ENCODE results near the gene TMEM18.

Gene TMEM18

GRCh38 chr2:694174-694573, 17.0 kb upstream of the TMEM18 start (continued):
- TF ChIP-seq PRDM10 (tag by site-specific recombination; IDR thresholded peaks at IDR 0.05) (no peak), FEZF1 (tag by site-specific recombination; IDR thresholded peaks at IDR 0.05) (no peak), ZNF423 (tag by site-specific recombination; IDR thresholded peaks at IDR 0.05) (no peak), GLI2 (tag by site-specific recombination; IDR thresholded peaks at IDR 0.05; ENCODE audit: borderline replicate concordance, low read depth) (no peak), ZNF510 (tag by site-specific recombination; IDR thresholded peaks at IDR 0.05; ENCODE audit: insufficient replicate concordance) (no peak), HOXD13 (CRISPR knock-in tag; IDR thresholded peaks at IDR 0.05; ENCODE audit: borderline replicate concordance) (no peak), ZXDB (tag by site-specific recombination; IDR thresholded peaks at IDR 0.05) (no peak), MEIS1 (CRISPR knock-in tag; IDR thresholded peaks at IDR 0.05; ENCODE audit: borderline replicate concordance) (no peak), ZNF223 (tag by site-specific recombination; IDR thresholded peaks at IDR 0.05) (no peak), ZNF292 (tag by site-specific recombination; IDR thresholded peaks at IDR 0.05; ENCODE audit: borderline replicate concordance, low read depth) (no peak), ZFP37 (tag by site-specific recombination; IDR thresholded peaks at IDR 0.05) (no peak), ZNF521 (tag by site-specific recombination; IDR thresholded peaks at IDR 0.05) (no peak)
- TF ChIP-seq, protein P1, sequence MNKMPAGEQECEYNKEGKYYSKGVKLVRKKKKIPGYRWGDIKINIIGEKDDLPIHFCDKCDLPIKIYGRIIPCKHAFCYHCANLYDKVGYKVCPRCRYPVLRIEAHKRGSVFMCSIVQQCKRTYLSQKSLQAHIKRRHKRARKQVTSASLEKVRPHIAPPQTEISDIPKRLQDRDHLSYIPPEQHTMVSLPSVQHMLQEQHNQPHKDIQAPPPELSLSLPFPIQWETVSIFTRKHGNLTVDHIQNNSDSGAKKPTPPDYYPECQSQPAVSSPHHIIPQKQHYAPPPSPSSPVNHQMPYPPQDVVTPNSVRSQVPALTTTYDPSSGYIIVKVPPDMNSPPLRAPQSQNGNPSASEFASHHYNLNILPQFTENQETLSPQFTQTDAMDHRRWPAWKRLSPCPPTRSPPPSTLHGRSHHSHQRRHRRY (tag by site-specific recombination; IDR thresholded peaks at IDR 0.05) = no peak

DNA sequence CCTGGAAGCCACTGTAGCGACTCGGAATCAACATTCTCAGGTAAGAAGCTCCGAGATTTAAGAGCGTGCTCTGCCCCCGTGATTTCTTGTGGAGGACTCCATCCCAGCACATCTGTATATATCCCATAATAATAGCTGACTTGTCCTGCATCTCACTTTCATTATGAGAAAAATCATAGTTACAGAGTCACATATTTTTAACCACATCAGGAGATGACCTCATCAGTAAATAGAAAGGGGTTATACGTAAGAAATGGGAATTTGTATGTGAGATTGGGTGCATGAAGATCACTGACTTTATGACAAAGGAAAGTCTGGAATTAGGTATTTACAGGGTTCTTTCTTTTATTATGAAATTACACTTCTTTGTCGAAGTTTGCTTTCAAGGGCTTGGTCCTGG, 16.4 kb upstream of the TMEM18 start:
- CTCF ChIA-PET = no interaction called here
- POLR2A ChIA-PET = interaction anchor here (1.0 kb wide), 1 partner anchor 16 kb away, joined by 3 read pairs; the partner anchor contains the start of gene TMEM18

DNA sequence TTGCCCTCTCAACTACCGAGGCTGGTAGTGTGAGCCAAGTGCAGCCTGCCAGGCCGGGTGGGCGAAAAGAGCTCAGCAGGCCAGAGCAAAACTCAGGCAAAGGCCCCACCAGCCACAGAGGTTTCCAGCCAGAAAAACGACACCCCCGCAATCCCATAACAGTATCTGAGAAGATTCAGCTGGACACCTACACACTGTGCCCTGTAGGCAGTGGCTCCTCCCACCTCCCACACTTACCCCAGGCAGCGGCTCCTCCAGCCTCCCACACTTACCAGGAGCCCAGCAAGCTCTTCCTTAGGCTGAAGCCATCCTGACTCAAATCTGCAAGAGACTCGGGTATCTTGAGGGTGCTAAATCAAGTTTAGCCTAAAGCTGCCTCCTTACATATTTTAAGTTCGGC, 15.6 kb upstream of the TMEM18 start:
- CTCF ChIA-PET = no interaction called here
- TF ChIP-seq EGR2 (tag by site-specific recombination; IDR thresholded peaks at IDR 0.05; ENCODE audit: low read depth) (peak; percentile 96), PRDM4 (tag by site-specific recombination; IDR thresholded peaks at IDR 0.05) (no peak), ZFHX2 (tag by site-specific recombination; conservative IDR thresholded peaks at IDR 0.05) (peak; percentile 97)
- POLR2A ChIA-PET = interaction anchor here (1.0 kb wide), 1 partner anchor 15 kb away, joined by 3 read pairs; the partner anchor contains the start of gene TMEM18
- Histone ChIP-seq H3K27ac (ENCODE audit: extremely low read depth, low read depth, low read length) (no peak overlapping the region), H3K36me3 (ENCODE audit: control insufficient read depth in 2 of 2, insufficient read depth in 1 of 2, low read length in 2 of 2) (no peaks in the 10 kb centered on the region), H3K4me1 (ENCODE audit: control insufficient read depth, insufficient read depth, low read length) (no peaks in the 10 kb centered on the region), H3K4me3 (ENCODE audit: low read depth, low read length) (no peak overlapping the region), H3K9me3 (ENCODE audit: control insufficient read depth, insufficient read depth, low read depth, low read length) (no peaks in the 10 kb centered on the region)

More for the DNA sequence above, 16.4 kb upstream of the TMEM18 start:
- Histone ChIP-seq H3K36me3 (ENCODE audit: control insufficient read depth in 2 of 2, insufficient read depth in 1 of 2, low read length in 2 of 2) (no peaks in the 10 kb centered on the region), H3K9me3 (ENCODE audit: control insufficient read depth, insufficient read depth, low read depth, low read length) (no peaks in the 10 kb centered on the region), H3K4me3 (ENCODE audit: low read depth, low read length) (no peak overlapping the region), H3K4me1 (ENCODE audit: control insufficient read depth, insufficient read depth, low read length) (no peaks in the 10 kb centered on the region), H3K27ac (ENCODE audit: extremely low read depth, low read depth, low read length) (no peak overlapping the region)
- no peak for TF ChIP-seq ZNF37A (tag by site-specific recombination; IDR thresholded peaks at IDR 0.05)
- TF ChIP-seq, protein P2, sequence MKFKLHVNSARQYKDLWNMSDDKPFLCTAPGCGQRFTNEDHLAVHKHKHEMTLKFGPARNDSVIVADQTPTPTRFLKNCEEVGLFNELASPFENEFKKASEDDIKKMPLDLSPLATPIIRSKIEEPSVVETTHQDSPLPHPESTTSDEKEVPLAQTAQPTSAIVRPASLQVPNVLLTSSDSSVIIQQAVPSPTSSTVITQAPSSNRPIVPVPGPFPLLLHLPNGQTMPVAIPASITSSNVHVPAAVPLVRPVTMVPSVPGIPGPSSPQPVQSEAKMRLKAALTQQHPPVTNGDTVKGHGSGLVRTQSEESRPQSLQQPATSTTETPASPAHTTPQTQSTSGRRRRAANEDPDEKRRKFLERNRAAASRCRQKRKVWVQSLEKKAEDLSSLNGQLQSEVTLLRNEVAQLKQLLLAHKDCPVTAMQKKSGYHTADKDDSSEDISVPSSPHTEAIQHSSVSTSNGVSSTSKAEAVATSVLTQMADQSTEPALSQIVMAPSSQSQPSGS (tag by site-specific recombination; IDR thresholded peaks at IDR 0.05; ENCODE audit: low read depth) = peak; percentile 17; the same call in 1 of the 2 replicates

All from HEK293 (cell line).